Stomach (tissue), 9 donors: Measurements from ENCODE around the gene CLEC16A. TPM values are rescaled to one million over a fixed set of nuclear protein-coding genes. Genes with fewer than 3 reads are reported as not detected.

Source experiments
- DNase-seq, 2 donors: peaks; one replicate each; pipeline versions ENCODE4 v3.0.0 to v3.0.0-alpha.2; 2013 to 2019
- H3K27ac ChIP-seq, 5 donors: fragments of 200-600 bp in 4 of 5; sonication (generic) in 4 of 5; one replicate each; pipeline ENCODE4 v1.5.1; 2013 to 2019; ENCODE audit warnings: mild to moderate bottlenecking in 1 of 5, moderate library complexity in 1 of 5
- H3K27me3 ChIP-seq, 3 donors: fragments of 200-600 bp; sonication (generic); one replicate each; pipeline ENCODE4 v1.5.1; 2017 to 2019; ENCODE audit warnings: mixed run types in 1 of 3
- H3K36me3 ChIP-seq, 4 donors: fragments of 200-600 bp; sonication (generic); 1 replicate in 3 of 4; 2 replicates in 1 of 4; pipeline ENCODE4 v1.5.1; 2016 to 2019
- H3K4me1 ChIP-seq, 4 donors: fragments of 200-600 bp; sonication (generic); one replicate each; pipeline ENCODE4 v1.5.1; 2016 to 2019
- H3K4me3 ChIP-seq, 4 donors: fragments of 200-600 bp; sonication (generic) in 3 of 4; one replicate each; pipeline ENCODE4 v1.5.1; 2016 to 2019; ENCODE audit warnings: mild to moderate bottlenecking in 1 of 4
- H3K9me3 ChIP-seq, 4 donors: fragments of 200-600 bp; sonication (generic); one replicate each; pipeline ENCODE4 v1.5.1; 2016 to 2019
- CTCF ChIP-seq, 7 experiments: fragments of 450-650 bp in 4 of 7; fragments of 200-600 bp in 3 of 7; sonication (generic) in 3 of 7; IDR thresholded peaks; one replicate each; pipeline ENCODE4 v1.5.1; 2016 to 2019; ENCODE audit warnings: antibody characterized with exemption in 7 of 7, control low read depth in 2 of 7, mild to moderate bottlenecking in 1 of 7
- EP300 ChIP-seq: sonication (generic); formaldehyde crosslinking; IDR thresholded peaks from one replicate; pipeline ENCODE4 v1.6.1; 2017; ENCODE audit warnings: antibody characterized with exemption
- POLR2A ChIP-seq, 4 donors: fragments of 450-650 bp; IDR thresholded peaks; one replicate each; pipeline ENCODE4 v1.6.1; 2016; ENCODE audit warnings: antibody characterized with exemption in 4 of 4, control low read depth in 2 of 4, mild to moderate bottlenecking in 1 of 4, moderate library complexity in 1 of 4
- POLR2AphosphoS5 ChIP-seq, 3 donors: sonication (generic); formaldehyde crosslinking; IDR thresholded peaks; one replicate each; pipeline ENCODE4 v1.6.1; 2016; ENCODE audit warnings: antibody characterized with exemption in 3 of 3
- WGBS, 5 donors: extraction: QIAGEN DNeasy Blood & Tissue Kit in 3 of 5; methylation state at CpG; one replicate each; pipeline versions ENCODE4 v1.1.5 to v1.1.7; 2013 to 2018; 5-methylcytosine and 5-hydroxymethylcytosine counted together
- intact Hi-C: fragments of 100-400 bp; cut with DNase I; formaldehyde crosslinking; loops from one replicate; pipeline ENCODE4 v1.15.1; 2023; ENCODE audit warnings: low total_unique reads
- polyA plus RNA-seq, 3 donors: library from polyadenylated mRNA; stranded (reverse); fragments of 200-250 nt; gene quantifications; one replicate each; pipeline ENCODE4 v1.2.3, GENCODE V29; 2013
- total RNA-seq, 5 donors: library from RNA; depleted of rRNA; stranded (reverse); fragments of >200 nt; gene quantifications; one replicate each; pipeline versions ENCODE4 v1.1.0 to v1.2.3, GENCODE V29; 2014 to 2016
- donor health status: healthy with polysubstance abuse.
- donor health status: Bipolar disorder and iron deficiency.
- donor health status: healthy.

The CLEC16A gene
- total and polyA plus RNA-seq, 8 donors, result 5.8 to 176 (median 21.8) TPM

- Histone ChIP-seq H3K36me3 (no peaks in the 10 kb centered on the region), H3K4me1 (peaks cover 0 to 10% (median 4%) of the 10 kb centered on the region in 4 donors)
- 62 to 90% (median 81%) methylated on average over 5 of the region's 5 CpGs for WGBS, 5 donors
Observed at GRCh38 chr16:11194913-11195312, 250.5 kb downstream of the CLEC16A start.

GRCh38 chr16:11196286-11196828, 252.0 kb downstream of the CLEC16A start:
- H3K4me3 ChIP-seq, result no peak overlapping the region
- H3K9me3 ChIP-seq, result no peaks in the 10 kb centered on the region
- peaks cover 0 to 5% (median 0%) of the 10 kb centered on the region in 3 donors for H3K27me3 ChIP-seq
- H3K4me1 ChIP-seq, result peaks cover 0 to 10% (median 5%) of the 10 kb centered on the region in 4 donors
- TF ChIP-seq POLR2AphosphoS5 (IDR thresholded peaks at IDR 0.05) (no peak), POLR2A (IDR thresholded peaks at IDR 0.05) (no peak), EP300 (no peak), CTCF (IDR thresholded peaks at IDR 0.05) (no peak)
- no peak for DNase-seq
- no peak overlapping the region for H3K27ac ChIP-seq
- H3K36me3 ChIP-seq, result no peaks in the 10 kb centered on the region
- WGBS, 5 donors, result 44 to 89% (median 72%) methylated on average over 3 of the region's 3 CpGs
- intact Hi-C loops, result no loop called here

More at GRCh38 chr16:11194913-11195312, 250.5 kb downstream of the CLEC16A start:
- Histone ChIP-seq H3K27ac (no peak overlapping the region), H3K27me3 (no peaks in the 10 kb centered on the region), H3K4me3 (no peak overlapping the region), H3K9me3 (no peaks in the 10 kb centered on the region)
- DNase-seq, result no peak
- intact Hi-C loops, result no loop called here
- TF ChIP-seq POLR2AphosphoS5 (IDR thresholded peaks at IDR 0.05) (no peak), POLR2A (IDR thresholded peaks at IDR 0.05) (no peak), EP300 (no peak), CTCF (IDR thresholded peaks at IDR 0.05) (no peak)

DNA sequence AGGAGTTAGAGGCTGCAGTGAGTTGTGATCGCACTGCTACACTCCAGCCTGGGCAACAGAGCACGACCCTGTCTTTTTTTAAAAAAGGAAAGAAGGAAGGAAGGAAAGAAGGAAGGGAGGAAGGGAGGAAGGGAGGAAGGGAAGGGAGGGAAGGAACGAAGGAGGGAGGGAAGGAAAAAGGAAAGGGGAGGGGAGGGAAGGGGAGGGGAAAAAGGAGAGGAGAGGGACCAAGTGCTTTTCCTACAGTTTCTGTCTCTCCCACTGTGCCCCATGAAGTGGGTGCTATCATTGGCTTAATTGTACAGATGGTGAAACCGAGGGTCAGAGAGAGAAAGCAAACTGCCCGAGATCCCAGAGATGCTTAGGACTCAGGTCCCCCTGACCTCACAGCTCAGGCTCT, 254.0 kb downstream of the CLEC16A start:
- intact Hi-C loops, result no loop called here
- H3K4me3 ChIP-seq, result no peak overlapping the region
- H3K36me3 ChIP-seq, result no peaks in the 10 kb centered on the region
- peaks cover 0 to 10% (median 3%) of the 10 kb centered on the region in 3 donors for H3K27me3 ChIP-seq
- H3K9me3 ChIP-seq, result no peaks in the 10 kb centered on the region
- TF ChIP-seq POLR2A (IDR thresholded peaks at IDR 0.05) (no peak), POLR2AphosphoS5 (IDR thresholded peaks at IDR 0.05) (no peak), EP300 (no peak), CTCF (IDR thresholded peaks at IDR 0.05) (no peak)
- 54 to 71% (median 60%) methylated on average over 5 of the region's 5 CpGs for WGBS, 5 donors
- DNase-seq, result no peak
- no peak overlapping the region for H3K27ac ChIP-seq
- H3K4me1 ChIP-seq, result peaks cover 0 to 19% (median 7%) of the 10 kb centered on the region in 4 donors

DNA sequence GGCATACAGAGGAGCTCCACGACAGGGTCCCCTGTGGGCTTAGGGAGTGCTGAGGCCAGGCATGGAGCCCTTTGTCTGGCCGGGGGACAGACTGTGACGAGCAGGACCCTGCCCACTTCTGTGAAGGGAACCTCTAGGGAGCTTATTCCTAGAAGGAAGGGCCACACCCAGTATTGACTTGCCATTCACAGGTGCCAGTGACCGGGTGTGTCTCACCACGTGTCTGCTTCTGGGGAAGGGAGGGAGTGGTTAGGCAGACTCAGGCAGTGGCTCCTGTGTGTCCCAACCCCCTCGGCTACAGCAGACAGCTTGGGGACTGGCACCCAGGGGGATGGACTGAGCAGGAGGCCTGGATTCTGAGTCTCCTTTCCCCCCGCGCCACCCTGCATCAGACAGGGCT, 254.5 kb downstream of the CLEC16A start:
- Histone ChIP-seq H3K4me1 (peaks cover 0 to 19% (median 7%) of the 10 kb centered on the region in 4 donors), H3K36me3 (no peaks in the 10 kb centered on the region), H3K4me3 (no peak overlapping the region), H3K9me3 (no peaks in the 10 kb centered on the region), H3K27ac (no peak overlapping the region), H3K27me3 (peaks cover 0 to 10% (median 3%) of the 10 kb centered on the region in 3 donors)
- TF ChIP-seq CTCF (IDR thresholded peaks at IDR 0.05) (no peak), POLR2AphosphoS5 (IDR thresholded peaks at IDR 0.05) (peak in 1 of 3 donors; percentile 57)
- DNase-seq, result peak; percentile 56 to 90
- WGBS, 5 donors, result 31 to 53% (median 43%) methylated on average over 2 to 8 of the region's 8 CpGs
- intact Hi-C loops, result no loop called here
